HEK293T (cell line): Measurements from ENCODE around the gene UMAD1.

Source experiments
- CTCF ChIA-PET: fragments of 350-600 bp; formaldehyde crosslinking; extraction: SDS; loops from one replicate; lab custom pipeline; 2021; ENCODE audit warnings: antibody characterized with exemption, inconsistent platforms; lab: Yijun Ruan, JAX
- POLR2A ChIA-PET: fragments of 350-600 bp; formaldehyde crosslinking; extraction: SDS; loops from one replicate; lab custom pipeline; 2020; ENCODE audit warnings: antibody characterized with exemption, inconsistent platforms; lab: Yijun Ruan, JAX
- DNase-seq: peaks from one replicate; pipeline ENCODE4 v3.0.0; 2012; ENCODE audit warnings: mixed read lengths; ENCODE audit errors: extremely low spot score
- ARNT ChIP-seq: fragments of 450-650 bp; IDR thresholded peaks from 2 replicates; pipeline ENCODE4 v1.6.1; 2017; ENCODE audit warnings: mild to moderate bottlenecking
- BHLHE40 ChIP-seq: fragments of 450-650 bp; IDR thresholded peaks from 2 replicates; pipeline ENCODE4 v1.6.1; 2016; ENCODE audit warnings: mild to moderate bottlenecking, moderate library complexity, borderline replicate concordance
- CTBP1 ChIP-seq: fragments of 450-650 bp; IDR thresholded peaks from 2 replicates; pipeline ENCODE4 v1.6.1; 2016; ENCODE audit warnings: borderline replicate concordance
- ELF4 ChIP-seq: fragments of 450-650 bp; IDR thresholded peaks from 2 replicates; pipeline ENCODE4 v1.6.1; 2017; ENCODE audit warnings: antibody characterized with exemption
- FOXA1 ChIP-seq: fragments of 450-650 bp; IDR thresholded peaks from 2 replicates; pipeline ENCODE4 v1.6.1; 2016; ENCODE audit warnings: mild to moderate bottlenecking
- FOXK2 ChIP-seq: fragments of 450-650 bp; IDR thresholded peaks from 2 replicates; pipeline ENCODE4 v1.6.1; 2016; ENCODE audit warnings: mild to moderate bottlenecking
- FOXM1 ChIP-seq: fragments of 450-650 bp; IDR thresholded peaks from 2 replicates; pipeline ENCODE4 v1.6.1; 2017; ENCODE audit warnings: mild to moderate bottlenecking, borderline replicate concordance
- HDGF ChIP-seq: fragments of 450-650 bp; IDR thresholded peaks from 2 replicates; pipeline ENCODE4 v1.6.1; 2017; ENCODE audit warnings: antibody characterized with exemption, borderline replicate concordance
- L3MBTL2 ChIP-seq: fragments of 450-650 bp; conservative IDR thresholded peaks from 2 replicates; pipeline ENCODE4 v1.6.1; 2016; ENCODE audit warnings: mild to moderate bottlenecking
- LEF1 ChIP-seq: fragments of 450-650 bp; IDR thresholded peaks from 2 replicates; pipeline ENCODE4 v1.6.1; 2017; ENCODE audit warnings: mild to moderate bottlenecking, borderline replicate concordance
- NFRKB ChIP-seq: fragments of 450-650 bp; IDR thresholded peaks from 2 replicates; pipeline ENCODE4 v1.6.1; 2016; ENCODE audit warnings: mild to moderate bottlenecking, moderate library complexity
- PKNOX1 ChIP-seq: fragments of 450-650 bp; IDR thresholded peaks from 2 replicates; pipeline ENCODE4 v1.6.1; 2016
- SP1 ChIP-seq: fragments of 450-650 bp; IDR thresholded peaks from 2 replicates; pipeline ENCODE4 v1.6.1; 2017
- SUZ12 ChIP-seq: fragments of 450-650 bp; IDR thresholded peaks from 2 replicates; pipeline ENCODE4 v1.6.1; 2016; ENCODE audit warnings: mild to moderate bottlenecking
- TARDBP ChIP-seq: fragments of 450-650 bp; IDR thresholded peaks from 2 replicates; pipeline ENCODE4 v1.6.1; 2016
- ZNF384 ChIP-seq: fragments of 450-650 bp; IDR thresholded peaks from 2 replicates; pipeline ENCODE4 v1.6.1; 2016

UMAD1 gene

GRCh38 chr7:7858559-7858958 lies 218.0 kb downstream of the UMAD1 start:
- ChIA-PET CTCF (no interaction called here), POLR2A (no interaction called here)
- no peak for DNase-seq
- TF ChIP-seq BHLHE40, result no peak
- TF ChIP-seq FOXA1, result no peak
- no peak for TF ChIP-seq SP1
- TF ChIP-seq NFRKB, result no peak
- TF ChIP-seq ZNF384, result no peak
- no peak for TF ChIP-seq FOXM1
- TF ChIP-seq SUZ12, result no peak
- no peak for TF ChIP-seq PKNOX1
- no peak for TF ChIP-seq HDGF
- no peak for TF ChIP-seq LEF1
- no peak for TF ChIP-seq TARDBP
- TF ChIP-seq FOXK2, result no peak
- no peak for TF ChIP-seq ARNT
- no peak for TF ChIP-seq ELF4
- TF ChIP-seq L3MBTL2, result no peak
- no peak for TF ChIP-seq CTBP1

GRCh38 chr7:7859411-7859810 lies 218.9 kb downstream of the UMAD1 start:
- ChIA-PET CTCF (no interaction called here), POLR2A (no interaction called here)

GRCh38 chr7:7861211-7861633 lies 220.7 kb downstream of the UMAD1 start:
- ChIA-PET POLR2A (no interaction called here), CTCF (no interaction called here)
- no peak for DNase-seq
- TF ChIP-seq SUZ12, result no peak
- no peak for TF ChIP-seq FOXK2
- TF ChIP-seq ELF4, result no peak
- no peak for TF ChIP-seq FOXM1
- TF ChIP-seq CTBP1, result no peak
- TF ChIP-seq TARDBP, result no peak
- TF ChIP-seq ARNT, result no peak
- no peak for TF ChIP-seq LEF1
- TF ChIP-seq HDGF, result no peak

More at GRCh38 chr7:7859411-7859810, 218.9 kb downstream of the UMAD1 start:
- no peak for TF ChIP-seq FOXM1
- DNase-seq, result no peak

- TF ChIP-seq ARNT, result no peak
- no peak for TF ChIP-seq HDGF
- TF ChIP-seq L3MBTL2, result no peak
- TF ChIP-seq ELF4, result no peak
- TF ChIP-seq ZNF384, result no peak
- TF ChIP-seq CTBP1, result no peak
- TF ChIP-seq FOXA1, result no peak
- no peak for TF ChIP-seq PKNOX1
- TF ChIP-seq TARDBP, result no peak
- TF ChIP-seq FOXK2, result no peak
- no peak for TF ChIP-seq NFRKB
- TF ChIP-seq FOXM1, result no peak
- no peak for TF ChIP-seq LEF1
- TF ChIP-seq SP1, result no peak
- TF ChIP-seq BHLHE40, result no peak
- no peak for TF ChIP-seq SUZ12
- POLR2A ChIA-PET, result no interaction called here
These were observed 221.8 kb downstream of the UMAD1 start for GRCh38 chr7:7862393-7862792.

GRCh38 chr7:7867846-7868571 lies 227.5 kb downstream of the UMAD1 start:
- no peak for DNase-seq
- no peak for TF ChIP-seq ZNF384
- TF ChIP-seq PKNOX1, result no peak
- no peak for TF ChIP-seq NFRKB
- TF ChIP-seq HDGF, result no peak
- no peak for TF ChIP-seq FOXK2
- TF ChIP-seq FOXA1, result no peak
- TF ChIP-seq BHLHE40, result no peak
- TF ChIP-seq LEF1, result no peak
- no peak for TF ChIP-seq SUZ12
- TF ChIP-seq CTBP1, result no peak
- TF ChIP-seq FOXM1, result no peak
- TF ChIP-seq L3MBTL2, result no peak
- TF ChIP-seq ARNT, result no peak
- no peak for TF ChIP-seq SP1
- TF ChIP-seq TARDBP, result no peak
- TF ChIP-seq ELF4, result no peak
- CTCF ChIA-PET, result no interaction called here
- POLR2A ChIA-PET, result no interaction called here

More at GRCh38 chr7:7862393-7862792, 221.8 kb downstream of the UMAD1 start:
- DNase-seq, result no peak
- CTCF ChIA-PET, result no interaction called here

GRCh38 chr7:7868572-7868899 lies 228.0 kb downstream of the UMAD1 start:
- ChIA-PET POLR2A (no interaction called here), CTCF (no interaction called here)
- DNase-seq, result no peak
- TF ChIP-seq NFRKB (no peak), ZNF384 (no peak), LEF1 (no peak), FOXA1 (no peak), ARNT (no peak), L3MBTL2 (no peak), TARDBP (no peak), FOXK2 (no peak), FOXM1 (no peak), ELF4 (no peak), SUZ12 (no peak), CTBP1 (no peak), PKNOX1 (no peak), SP1 (no peak), BHLHE40 (no peak), HDGF (no peak)
